ENCODE measurements around the gene IL11RA. TPM values are rescaled to one million over a fixed set of nuclear protein-coding genes. Genes with fewer than 3 reads are reported as not detected.

Gene IL11RA
- total RNA-seq, 1 donor from 2014 or later, result 32.9 TPM

DNA sequence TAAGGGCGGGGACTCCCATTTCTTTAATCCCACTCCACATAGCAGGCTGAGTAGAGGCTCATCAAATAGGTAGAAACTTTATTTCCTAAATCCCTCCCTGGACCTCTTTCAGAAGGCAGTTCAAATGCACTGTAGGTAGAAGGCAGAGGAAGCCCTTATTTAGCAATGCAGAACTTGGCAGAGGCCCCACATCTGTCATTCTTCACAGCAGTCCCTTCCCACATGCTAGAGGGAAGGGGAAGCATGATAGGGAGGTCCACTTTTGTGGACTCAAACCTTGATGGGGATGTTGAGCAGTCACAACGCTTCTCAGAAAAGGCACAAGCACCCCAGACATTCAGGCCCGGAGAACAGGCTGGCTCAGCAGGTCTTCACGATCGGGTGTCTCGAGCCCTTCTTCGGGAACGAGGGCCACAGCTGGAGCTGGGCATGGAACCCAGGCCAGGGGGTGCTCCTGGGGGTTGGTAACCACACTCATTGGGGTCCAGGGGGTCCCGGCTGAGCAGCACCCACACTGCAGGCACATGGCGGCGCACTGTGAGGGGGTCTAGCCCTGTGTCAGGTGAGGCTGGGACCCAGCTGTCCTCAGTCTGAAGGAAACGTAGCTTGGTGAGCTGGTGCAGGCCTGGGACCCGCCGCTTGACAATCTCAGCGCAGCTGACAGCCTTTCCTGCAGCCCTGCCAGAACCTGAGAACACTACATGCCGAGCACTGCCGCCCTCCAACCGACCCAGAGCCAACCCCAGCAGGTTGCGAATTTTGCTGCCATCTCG is 41.4 kb upstream of the IL11RA start:
- Mint-ChIP-seq H3K27ac (ENCODE audit: unreplicated experiment) (no peak overlapping the region), H3K27me3 (ENCODE audit: low read depth) (no peaks in the 10 kb centered on the region), H3K4me1 (ENCODE audit: low read depth) (peaks cover 19% of the 10 kb centered on the region)

DNA sequence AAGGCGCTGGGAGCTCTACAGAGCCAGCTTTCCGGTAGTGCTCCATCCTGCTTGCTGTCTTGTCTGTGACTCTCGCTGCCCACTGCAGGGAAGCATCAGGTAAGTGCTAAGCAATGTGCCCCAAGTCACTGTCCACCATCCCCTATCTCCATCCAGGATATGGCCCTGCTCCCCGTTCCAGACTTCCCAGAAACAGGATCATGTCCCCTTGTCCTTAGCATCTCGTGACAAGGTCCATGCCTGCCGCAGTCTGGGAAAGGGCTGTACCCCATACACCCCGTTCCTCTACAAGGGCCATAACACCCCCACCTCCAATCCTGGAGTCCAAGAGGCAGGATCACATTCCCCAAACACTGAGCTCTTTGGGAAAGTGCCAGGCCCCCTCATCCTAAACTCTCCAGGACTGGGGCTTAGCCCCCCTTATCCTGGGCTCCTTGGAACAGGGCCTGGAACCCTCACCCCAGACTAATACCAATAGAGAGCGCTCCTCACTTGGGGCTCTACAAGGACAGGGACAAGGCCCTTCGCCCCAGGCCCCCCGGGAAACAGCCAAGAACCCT is 40.7 kb upstream of the IL11RA start:
- Mint-ChIP-seq H3K36me3 (ENCODE audit: low read depth) (peaks cover 2% of the 10 kb centered on the region), H3K4me1 (ENCODE audit: low read depth) (peaks cover 19% of the 10 kb centered on the region), H3K9me3 (ENCODE audit: low read depth) (no peaks in the 10 kb centered on the region), H3K4me3 (ENCODE audit: unreplicated experiment) (peak overlapping the region; percentile 75), H3K27me3 (ENCODE audit: low read depth) (no peaks in the 10 kb centered on the region), H3K27ac (ENCODE audit: unreplicated experiment) (peak overlapping the region; percentile 58)
- TF ChIP-seq, protein P1, sequence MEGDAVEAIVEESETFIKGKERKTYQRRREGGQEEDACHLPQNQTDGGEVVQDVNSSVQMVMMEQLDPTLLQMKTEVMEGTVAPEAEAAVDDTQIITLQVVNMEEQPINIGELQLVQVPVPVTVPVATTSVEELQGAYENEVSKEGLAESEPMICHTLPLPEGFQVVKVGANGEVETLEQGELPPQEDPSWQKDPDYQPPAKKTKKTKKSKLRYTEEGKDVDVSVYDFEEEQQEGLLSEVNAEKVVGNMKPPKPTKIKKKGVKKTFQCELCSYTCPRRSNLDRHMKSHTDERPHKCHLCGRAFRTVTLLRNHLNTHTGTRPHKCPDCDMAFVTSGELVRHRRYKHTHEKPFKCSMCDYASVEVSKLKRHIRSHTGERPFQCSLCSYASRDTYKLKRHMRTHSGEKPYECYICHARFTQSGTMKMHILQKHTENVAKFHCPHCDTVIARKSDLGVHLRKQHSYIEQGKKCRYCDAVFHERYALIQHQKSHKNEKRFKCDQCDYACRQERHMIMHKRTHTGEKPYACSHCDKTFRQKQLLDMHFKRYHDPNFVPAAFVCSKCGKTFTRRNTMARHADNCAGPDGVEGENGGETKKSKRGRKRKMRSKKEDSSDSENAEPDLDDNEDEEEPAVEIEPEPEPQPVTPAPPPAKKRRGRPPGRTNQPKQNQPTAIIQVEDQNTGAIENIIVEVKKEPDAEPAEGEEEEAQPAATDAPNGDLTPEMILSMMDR (IDR thresholded peaks at IDR 0.05), result no peak
- DNase-seq (ENCODE audit: low spot score), result no peak

More for the DNA sequence above, 41.4 kb upstream of the IL11RA start:
- TF ChIP-seq, protein P1 (IDR thresholded peaks at IDR 0.05), result no peak
- Mint-ChIP-seq H3K4me3 (ENCODE audit: unreplicated experiment) (no peak overlapping the region), H3K36me3 (ENCODE audit: low read depth) (no peaks in the 10 kb centered on the region), H3K9me3 (ENCODE audit: low read depth) (no peaks in the 10 kb centered on the region)
- no peak for DNase-seq (ENCODE audit: low spot score)

DNA sequence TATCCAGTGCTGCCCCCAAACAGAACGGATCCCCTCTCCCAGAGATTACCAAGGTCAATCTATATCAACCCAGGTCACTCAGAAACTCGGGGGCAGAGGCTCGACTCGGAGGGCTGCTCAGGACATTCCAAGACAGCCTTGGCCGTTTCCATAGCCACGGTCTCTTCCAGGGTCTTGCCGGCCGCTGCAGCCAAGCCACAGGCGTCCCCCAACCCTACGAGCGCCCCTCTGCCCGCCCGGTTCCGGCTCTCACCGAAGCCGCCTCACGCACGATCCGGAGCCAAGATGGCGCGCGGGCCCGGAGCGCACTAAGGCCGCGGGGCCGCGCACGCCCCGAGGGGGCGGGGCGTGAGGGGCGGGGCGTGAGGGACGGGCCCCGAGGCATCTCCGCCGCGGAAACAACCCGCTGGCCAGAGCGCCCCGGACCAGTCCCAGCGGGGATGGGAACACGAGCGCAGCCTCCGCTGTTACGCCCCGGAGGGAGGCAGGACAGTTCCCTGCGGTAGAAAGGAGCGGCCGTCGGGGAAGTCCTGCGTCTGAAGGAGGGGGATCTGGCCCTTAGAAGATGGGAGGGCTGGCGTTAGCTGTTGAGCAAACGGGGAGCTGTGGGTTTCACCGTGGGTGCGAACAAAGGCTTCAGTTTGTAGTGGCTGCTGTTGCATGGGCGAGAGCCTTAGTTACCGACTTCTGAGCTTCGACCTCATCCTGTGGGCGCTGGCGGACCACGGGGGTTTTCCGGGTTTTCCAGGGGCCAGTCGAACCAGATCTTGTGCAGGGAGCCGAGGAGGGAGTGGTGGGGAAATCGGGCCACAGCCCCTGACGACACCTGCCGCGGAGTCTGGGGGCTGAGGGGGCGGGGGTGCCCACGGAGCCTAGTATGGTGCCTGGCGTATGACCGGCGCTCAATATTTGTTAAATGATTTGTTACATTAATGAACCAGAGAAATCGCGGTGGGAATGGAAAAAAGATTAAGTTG is 39.9 kb upstream of the IL11RA start, which contains the start of gene RPP25L:
Gene RPP25L, minus strand, starts transcription at position 287 of the 977 bp plus-strand sequence. CDS start 801 bp downstream, outside the sequence.
- TF ChIP-seq, protein P1 (IDR thresholded peaks at IDR 0.05), result no peak
- H3K4me1 Mint-ChIP-seq (ENCODE audit: low read depth), result peaks cover 19% of the 10 kb centered on the region
- H3K4me3 Mint-ChIP-seq (ENCODE audit: unreplicated experiment), result peak within 1 kb of the TSS; percentile 75
- H3K27me3 Mint-ChIP-seq (ENCODE audit: low read depth), result no peaks in the 10 kb centered on the region
- H3K27ac Mint-ChIP-seq (ENCODE audit: unreplicated experiment), result peak within 1 kb of the TSS; percentile 87
- H3K9me3 Mint-ChIP-seq (ENCODE audit: low read depth), result no peaks in the 10 kb centered on the region
- DNase-seq (ENCODE audit: low spot score), result no peak
- H3K36me3 Mint-ChIP-seq (ENCODE audit: low read depth), result peaks cover 5% of the 10 kb centered on the region

DNA sequence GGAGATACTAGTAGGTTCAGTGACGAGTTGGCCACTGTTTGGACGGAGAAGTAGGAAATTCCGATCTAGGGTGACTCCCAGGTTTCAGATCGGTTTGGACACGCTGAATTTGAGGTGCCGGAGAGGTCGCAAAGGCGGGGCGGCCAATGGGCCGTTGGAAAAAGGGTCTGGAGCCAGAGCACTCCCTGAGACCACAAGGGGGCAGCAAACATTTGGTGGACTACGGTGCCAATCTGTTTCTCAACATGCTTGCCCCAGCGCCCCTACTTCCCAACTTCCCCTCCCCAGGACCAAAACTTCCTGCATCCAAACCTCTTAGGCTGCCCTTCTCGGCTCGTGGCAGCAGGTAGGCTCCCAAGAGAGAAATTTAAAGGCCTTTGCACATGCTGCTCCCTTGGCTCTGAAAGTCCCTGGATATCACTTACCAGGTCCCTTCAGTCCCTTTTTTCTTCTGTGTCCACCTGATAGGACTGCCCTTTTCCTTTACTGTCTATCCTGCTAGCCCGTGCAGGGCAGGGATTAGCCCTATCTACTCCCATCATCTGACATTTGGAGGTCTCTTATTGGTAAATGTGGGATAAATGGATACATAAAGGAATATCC is 39.1 kb upstream of the IL11RA start:
- DNase-seq (ENCODE audit: low spot score), result no peak
- peak overlapping the region; percentile 87 for H3K27ac Mint-ChIP-seq (ENCODE audit: unreplicated experiment)
- H3K4me3 Mint-ChIP-seq (ENCODE audit: unreplicated experiment), result peak overlapping the region; percentile 75
- TF ChIP-seq, protein P1 (IDR thresholded peaks at IDR 0.05), result peak; percentile 92
- H3K36me3 Mint-ChIP-seq (ENCODE audit: low read depth), result peaks cover 8% of the 10 kb centered on the region
- H3K27me3 Mint-ChIP-seq (ENCODE audit: low read depth), result no peaks in the 10 kb centered on the region
- H3K9me3 Mint-ChIP-seq (ENCODE audit: low read depth), result no peaks in the 10 kb centered on the region
- H3K4me1 Mint-ChIP-seq (ENCODE audit: low read depth), result peaks cover 19% of the 10 kb centered on the region

Data from chondrocyte (in vitro differentiated cells).